WTC11 (cell line): ENCODE results near the gene KBTBD12. TPM values are rescaled to one million over a fixed set of nuclear protein-coding genes. Genes with fewer than 3 reads are reported as not detected.

Source experiments
- ATAC-seq: fragments of 200-7000 bp; cut with Tn5 transposase; 2 replicates; pipeline ENCODE4 v1.10.0; 2021; ENCODE audit warnings: mild to moderate bottlenecking, moderate library complexity
- CTCF ChIA-PET: fragments of 300-600 bp; sonication (Branson Sonifier 250); formaldehyde crosslinking; loops from one replicate; lab custom pipeline; 2021; ENCODE audit warnings: antibody characterized with exemption; lab: Charles Lee
- POLR2A ChIA-PET: fragments of 350-600 bp; sonication (Branson Sonifier 250); formaldehyde crosslinking; loops from one replicate; lab custom pipeline; 2021; ENCODE audit warnings: antibody characterized with exemption; lab: Charles Lee
- DNase-seq: peaks from one replicate; pipeline ENCODE4 v3.0.0; 2021; ENCODE audit warnings: low spot score
- H3K27ac Mint-ChIP-seq: 2 replicates; pipeline ENCODE4 v1.8.0; 2021; ENCODE audit warnings: mixed read lengths
- H3K27me3 Mint-ChIP-seq: 2 replicates; pipeline ENCODE4 v1.8.0; 2021; ENCODE audit warnings: low read depth, mild to moderate bottlenecking, moderate library complexity, mixed read lengths
- H3K36me3 Mint-ChIP-seq: 2 replicates; pipeline ENCODE4 v1.8.0; 2021; ENCODE audit warnings: mixed read lengths
- H3K4me1 Mint-ChIP-seq: 2 replicates; pipeline ENCODE4 v1.8.0; 2022; ENCODE audit warnings: mixed read lengths
- H3K4me3 Mint-ChIP-seq: 2 replicates; pipeline ENCODE4 v1.8.0; 2021; ENCODE audit warnings: mild to moderate bottlenecking, moderate library complexity, mixed read lengths
- H3K9me3 Mint-ChIP-seq: 2 replicates; pipeline ENCODE4 v1.8.0; 2021; ENCODE audit warnings: mixed read lengths
- AR ChIP-seq: fragments of 250-450 bp; sonication (Bioruptor Pico); IDR thresholded peaks from 2 replicates; pipeline ENCODE4 v1.9.0; 2021; ENCODE audit warnings: mild to moderate bottlenecking
- CBFB ChIP-seq: sonication (generic); formaldehyde crosslinking; IDR thresholded peaks from 2 replicates; pipeline ENCODE4 v1.8.1; 2022; ENCODE audit warnings: mild to moderate bottlenecking, low read depth, missing genetic modification reagents
- CDX4 ChIP-seq: fragments of 250-450 bp; sonication (Bioruptor Pico); IDR thresholded peaks from 2 replicates; pipeline ENCODE4 v1.9.0; 2021; ENCODE audit warnings: moderate library complexity, mild to moderate bottlenecking, inconsistent platforms, borderline replicate concordance
- ELF4 ChIP-seq: sonication (generic); formaldehyde crosslinking; IDR thresholded peaks from 2 replicates; pipeline ENCODE4 v1.8.1; 2022; ENCODE audit warnings: low read depth, mild to moderate bottlenecking, moderate library complexity, missing genetic modification reagents
- JAZF1 ChIP-seq: fragments of 250-450 bp; sonication (Bioruptor Pico); IDR thresholded peaks from 2 replicates; pipeline ENCODE4 v1.9.0; 2021; ENCODE audit warnings: moderate library complexity, mild to moderate bottlenecking, inconsistent platforms
- NFATC4 ChIP-seq: fragments of 250-450 bp; sonication (Bioruptor Pico); IDR thresholded peaks from 2 replicates; pipeline ENCODE4 v1.9.0; 2021; ENCODE audit warnings: mild to moderate bottlenecking
- NR1H2 ChIP-seq: sonication (generic); formaldehyde crosslinking; IDR thresholded peaks from 2 replicates; pipeline ENCODE4 v1.9.0; 2021; ENCODE audit warnings: mild to moderate bottlenecking, moderate library complexity, missing genetic modification reagents
- NR2C2 ChIP-seq: sonication (generic); formaldehyde crosslinking; IDR thresholded peaks from 2 replicates; pipeline ENCODE4 v1.8.0; 2022; ENCODE audit warnings: mild to moderate bottlenecking, missing genetic modification reagents
- NR3C1 ChIP-seq: sonication (generic); formaldehyde crosslinking; conservative IDR thresholded peaks from 2 replicates; pipeline ENCODE4 v1.8.1; 2023; ENCODE audit warnings: low read depth, mild to moderate bottlenecking, missing genetic modification reagents
- PRRX2 ChIP-seq: fragments of 250-450 bp; sonication (Bioruptor Pico); IDR thresholded peaks from 2 replicates; pipeline ENCODE4 v1.8.0; 2021; ENCODE audit warnings: mild to moderate bottlenecking
- SMAD4 ChIP-seq: sonication (generic); formaldehyde crosslinking; IDR thresholded peaks from 2 replicates; pipeline ENCODE4 v1.8.0; 2022; ENCODE audit warnings: mild to moderate bottlenecking, missing genetic modification reagents
- TEAD1 ChIP-seq: sonication (generic); formaldehyde crosslinking; IDR thresholded peaks from 2 replicates; pipeline ENCODE4 v1.8.0; 2022; ENCODE audit warnings: mild to moderate bottlenecking, missing genetic modification reagents
- TEAD4 ChIP-seq: sonication (generic); formaldehyde crosslinking; IDR thresholded peaks from 2 replicates; pipeline ENCODE4 v1.8.0; 2022; ENCODE audit warnings: mild to moderate bottlenecking, missing genetic modification reagents
- ZMAT4 ChIP-seq: fragments of 250-450 bp; sonication (Bioruptor Pico); IDR thresholded peaks from 2 replicates; pipeline ENCODE4 v1.9.0; 2021; ENCODE audit warnings: mild to moderate bottlenecking
- ZNF138 ChIP-seq: sonication (generic); formaldehyde crosslinking; conservative IDR thresholded peaks from 2 replicates; pipeline ENCODE4 v1.8.1; 2022; ENCODE audit warnings: mild to moderate bottlenecking, moderate library complexity, missing genetic modification reagents
- ZNF263 ChIP-seq: sonication (generic); formaldehyde crosslinking; IDR thresholded peaks from 2 replicates; pipeline ENCODE4 v1.8.1; 2022; ENCODE audit warnings: low read depth, mild to moderate bottlenecking, moderate library complexity, missing genetic modification reagents
- ZNF317 ChIP-seq: sonication (generic); formaldehyde crosslinking; IDR thresholded peaks from 2 replicates; pipeline ENCODE4 v1.8.1; 2023; ENCODE audit warnings: low read depth, mild to moderate bottlenecking, moderate library complexity, missing genetic modification reagents, borderline replicate concordance
- ZNF512 ChIP-seq: sonication (generic); formaldehyde crosslinking; IDR thresholded peaks from 2 replicates; pipeline ENCODE4 v1.8.1; 2022; ENCODE audit warnings: missing genetic modification reagents, borderline replicate concordance
- ZSCAN18 ChIP-seq: fragments of 250-450 bp; sonication (Bioruptor Pico); IDR thresholded peaks from 2 replicates; pipeline ENCODE4 v2.1.2; 2022; ENCODE audit warnings: mild to moderate bottlenecking, moderate library complexity
- total RNA-seq: library from RNA; stranded (reverse); gene quantifications from 3 replicates; pipeline ENCODE4 v1.2.3, GENCODE V29; 2021

Gene KBTBD12
- total RNA-seq, 1 experiment from 2014 or later = 0.22 TPM

GRCh38 chr3:127867412-127867811 is 47.6 kb upstream of the KBTBD12 start:
- ChIA-PET POLR2A (no interaction called here), CTCF (interaction anchor here (1.5 kb wide), 1 partner anchor 92 kb away, joined by 3 read pairs; no protein-coding TSS in a partner anchor)
- Mint-ChIP-seq H3K4me3 (no peak overlapping the region), H3K9me3 (no peaks in the 10 kb centered on the region), H3K27me3 (peaks cover 3% of the 10 kb centered on the region; the same call in 1 of the 2 replicates), H3K27ac (no peak overlapping the region), H3K36me3 (no peaks in the 10 kb centered on the region), H3K4me1 (no peaks in the 10 kb centered on the region)
- TF ChIP-seq NR1H2 (CRISPR knock-in tag) = no peak
- no peak for TF ChIP-seq TEAD1
- no peak for TF ChIP-seq ZNF512
- no peak for TF ChIP-seq SMAD4 (CRISPR knock-in tag)
- TF ChIP-seq NR2C2 (CRISPR knock-in tag) = no peak
- no peak for TF ChIP-seq PRRX2 (CRISPR knock-in tag)
- no peak for TF ChIP-seq ZNF138
- TF ChIP-seq AR = no peak
- TF ChIP-seq ZMAT4 (CRISPR knock-in tag) = no peak
- DNase-seq (no peak), ATAC-seq (no peak)

GRCh38 chr3:127867986-127868385 is 47.0 kb upstream of the KBTBD12 start:
- Mint-ChIP-seq H3K4me3 (no peak overlapping the region), H3K4me1 (no peaks in the 10 kb centered on the region), H3K27me3 (peaks cover 3% of the 10 kb centered on the region; the same call in 1 of the 2 replicates), H3K36me3 (no peaks in the 10 kb centered on the region), H3K9me3 (no peaks in the 10 kb centered on the region), H3K27ac (no peak overlapping the region)
- TF ChIP-seq TEAD4 (CRISPR knock-in tag) (no peak), NR3C1 (CRISPR knock-in tag) (no peak), JAZF1 (CRISPR knock-in tag) (no peak), NFATC4 (no peak), CBFB (CRISPR knock-in tag) (no peak), ZNF263 (CRISPR knock-in tag) (no peak), ELF4 (no peak), ZNF317 (no peak), CDX4 (CRISPR knock-in tag) (no peak), ZSCAN18 (CRISPR knock-in tag) (no peak)
- CTCF ChIA-PET = interaction anchor here (1.5 kb wide), 1 partner anchor 91 kb away, joined by 3 read pairs; no protein-coding TSS in a partner anchor
- no peak for DNase-seq
- POLR2A ChIA-PET = no interaction called here
- ATAC-seq = no peak
